ENCODE measurements around the gene RPL23. TPM values are rescaled to one million over a fixed set of nuclear protein-coding genes. Genes with fewer than 3 reads are reported as not detected.

The RPL23 gene
- polyA plus RNA-seq, 3 donors, result 1,758 to 5,491 (median 3,544) TPM

GRCh38 chr17:38825762-38826247 lies 27.7 kb downstream of the RPL23 start:
- H3K27ac ChIP-seq (ENCODE audit: low read depth, low read length), result peak overlapping the region; percentile 96
- 85 to 93% (median 92%) methylated on average over 17 of the region's 17 CpGs for WGBS, 3 donors

- H3K27ac ChIP-seq (ENCODE audit: low read depth, low read length), result peak within 1 kb of the TSS; percentile 96
- WGBS, 3 donors, result 1% methylated on average over 55 of the region's 55 CpGs
Observed at GRCh38 chr17:38824899-38825761, 28.4 kb downstream of the RPL23 start, which contains the start of gene CWC25. TSS of gene CWC25 (minus strand) at chr17:38825321. CDS start at chr17:38825183, 138 bp downstream.

GRCh38 chr17:38815576-38816193 lies 37.8 kb downstream of the RPL23 start:
- H3K27ac ChIP-seq (ENCODE audit: low read depth, low read length), result no peak overlapping the region
- WGBS, 3 donors, result 80 to 81% (median 80%) methylated on average over 8 of the region's 8 CpGs

GRCh38 chr17:38809828-38810227 lies 43.7 kb downstream of the RPL23 start:
- 95 to 96% (median 95%) methylated on average over 7 of the region's 7 CpGs for WGBS, 3 donors
- no peak overlapping the region for H3K27ac ChIP-seq (ENCODE audit: low read depth, low read length)

GRCh38 chr17:38800237-38800760 lies 53.2 kb downstream of the RPL23 start:
- WGBS, 3 donors, result 17 to 22% (median 19%) methylated on average over 14 of the region's 14 CpGs
- H3K27ac ChIP-seq (ENCODE audit: low read depth, low read length), result no peak overlapping the region

GRCh38 chr17:38799501-38800236 lies 53.9 kb downstream of the RPL23 start, which contains the start of gene PIP4K2B:
TSS of gene PIP4K2B (minus strand) at chr17:38799556. CDS start at chr17:38799424, 132 bp downstream.
- 0 to 1% (median 0%) methylated on average over 53 to 76 of the region's 76 CpGs for WGBS, 3 donors
- peak within 1 kb of the TSS; percentile 95 for H3K27ac ChIP-seq (ENCODE audit: low read depth, low read length)

GRCh38 chr17:38798614-38799500 lies 54.7 kb downstream of the RPL23 start:
- WGBS, 3 donors, result 0% methylated on average over 32 to 53 of the region's 53 CpGs
- peak overlapping the region; percentile 77 for H3K27ac ChIP-seq (ENCODE audit: low read depth, low read length)

Other genes with a start within 250 kb of the RPL23 start
- gene SRCIN1, start 247.8 kb downstream of the RPL23 start, polyA plus RNA-seq, result 1 to 10 TPM; 1.3 to 8.9 (median 3.5) TPM
- 1 to 10 TPM; 1.7 to 2.7 (median 2.2) TPM for gene EPOP, start 178.8 kb downstream of the RPL23 start, polyA plus RNA-seq
- gene MLLT6, start 148.4 kb downstream of the RPL23 start, polyA plus RNA-seq, result 10 to 100 TPM; 38.6 to 96.0 (median 42.9) TPM
- 10 to 100 TPM; 44.3 to 57.4 (median 51.1) TPM for gene CISD3, start 123.4 kb downstream of the RPL23 start, polyA plus RNA-seq
- gene PCGF2, start 105.4 kb downstream of the RPL23 start, polyA plus RNA-seq, result 10 to 100 TPM; 10.9 to 61.1 (median 15.8) TPM
- 100 to 1,000 TPM in 2 of 3 donors, 10 to 100 TPM in 1; 76.8 to 190 (median 184) TPM for gene PSMB3, start 101.0 kb downstream of the RPL23 start, polyA plus RNA-seq
- gene PIP4K2B, start 54.2 kb downstream of the RPL23 start, polyA plus RNA-seq, result 10 to 100 TPM; 10.0 to 27.3 (median 18.8) TPM
- gene CWC25, start 28.4 kb downstream of the RPL23 start, polyA plus RNA-seq, result 10 to 100 TPM in 2 of 3 donors, 1 to 10 TPM in 1; 9.6 to 19.8 (median 19.3) TPM
- 10 to 100 TPM; 49.1 to 90.6 (median 67.3) TPM for gene LASP1, start 16.3 kb upstream of the RPL23 start, polyA plus RNA-seq
- gene FBXO47, start 113.7 kb upstream of the RPL23 start, polyA plus RNA-seq, result under 1 TPM in 1 of 3 donors, not detected in 2; 0.03 TPM

Data from adipose tissue (tissue), 3 donors.